Lung (tissue), 12 donors: ENCODE measurements around the gene KMT2C. TPM values are rescaled to one million over a fixed set of nuclear protein-coding genes. Genes with fewer than 3 reads are reported as not detected.

Experiments used
- ATAC-seq: fragments of 200-7000 bp; cut with Tn5 transposase; one replicate; pipeline ENCODE4 v1.9.1; 2020; ENCODE audit warnings: moderate number of reproducible peaks; ENCODE audit not compliant: insufficient read depth, low FRiP score
- DNase-seq, 3 donors: peaks; one replicate each; pipeline ENCODE4 v3.0.0-alpha.2; 2013 to 2017
- H3K27ac ChIP-seq, 2 donors: one replicate each; pipeline ENCODE4 v1.5.1; 2013; ENCODE audit warnings: mild to moderate bottlenecking in 2 of 2, moderate library complexity in 2 of 2, control low read depth in 1 of 2, inconsistent platforms in 1 of 2, low read depth in 1 of 2, low read length in 1 of 2
- H3K27me3 ChIP-seq, 3 donors: one replicate each; pipeline ENCODE4 v1.5.1; 2013; ENCODE audit warnings: low read length in 2 of 3; ENCODE audit not compliant: control insufficient read depth in 3 of 3, insufficient read depth in 3 of 3
- H3K36me3 ChIP-seq, 4 donors: one replicate each; pipeline ENCODE4 v1.5.1; 2013; ENCODE audit warnings: low read length in 4 of 4, mild to moderate bottlenecking in 1 of 4, moderate library complexity in 1 of 4; ENCODE audit not compliant: control insufficient read depth in 4 of 4, insufficient read depth in 4 of 4
- H3K4me1 ChIP-seq, 5 donors: one replicate each; pipeline ENCODE4 v1.5.1; 2013; ENCODE audit warnings: low read length in 5 of 5, mild to moderate bottlenecking in 2 of 5, moderate library complexity in 1 of 5; ENCODE audit not compliant: control insufficient read depth in 5 of 5, insufficient read depth in 5 of 5
- H3K4me3 ChIP-seq: one replicate; pipeline ENCODE4 v1.5.1; 2013; ENCODE audit warnings: mild to moderate bottlenecking, control low read depth, moderate library complexity
- H3K9ac ChIP-seq, 2 donors: one replicate each; pipeline ENCODE4 v1.5.1; 2013; ENCODE audit warnings: low read length in 2 of 2, control low read depth in 1 of 2; ENCODE audit not compliant: insufficient read depth in 1 of 2
- H3K9me3 ChIP-seq, 4 donors: one replicate each; pipeline ENCODE4 v1.5.1; 2013; ENCODE audit warnings: low read length in 3 of 4, mild to moderate bottlenecking in 1 of 4, moderate library complexity in 1 of 4; ENCODE audit not compliant: control insufficient read depth in 4 of 4, insufficient read depth in 3 of 4
- CTCF ChIP-seq: IDR thresholded peaks from 2 replicates; pipeline ENCODE4 v1.5.1; 2012; ENCODE audit warnings: mild to moderate bottlenecking; ENCODE audit errors: control extremely low read depth, extremely low read depth
- WGBS, 2 donors: extraction: QIAGEN DNeasy Blood & Tissue Kit; methylation state at CpG; one replicate each; pipeline ENCODE4 v1.1.7; 2013; 5-methylcytosine and 5-hydroxymethylcytosine counted together
- polyA plus RNA-seq, 2 donors: library from polyadenylated mRNA; stranded (reverse); fragments of 200-250 nt; gene quantifications; one replicate each; pipeline ENCODE4 v1.2.1, GENCODE V29; 2013
- total RNA-seq, 2 donors: library from RNA; depleted of rRNA in 1 of 2; stranded (reverse); fragments of >200 nt in 1 of 2; gene quantifications; one replicate each; pipeline ENCODE4 v1.2.1, GENCODE V29; 2014 to 2021
- donor health status: control.
- donor health status: control.
- donor health status: Bipolar disorder and iron deficiency.
- donor health status: healthy.
- donor health status: DM: yes; HTN: yes; CAD: no.

The KMT2C gene
- total and polyA plus RNA-seq, 4 donors, result 10.2 to 115 (median 52.3) TPM

- 70 to 71% methylated on average over 5 of the region's 5 CpGs for WGBS, 2 donors
- Histone ChIP-seq H3K27me3 (no peaks in the 10 kb centered on the region), H3K9ac (no peak overlapping the region), H3K36me3 (peaks cover 28 to 55% (median 42%) of the 10 kb centered on the region in 4 donors), H3K9me3 (peaks cover 0 to 1% (median 0%) of the 10 kb centered on the region in 4 donors), H3K27ac (no peak overlapping the region), H3K4me3 (no peak overlapping the region), H3K4me1 (no peaks in the 10 kb centered on the region)
- no peak for TF ChIP-seq CTCF
- ATAC-seq (no peak), DNase-seq (no peak)
Observed at GRCh38 chr7:152142976-152143595, 292.7 kb downstream of the KMT2C start.

- H3K4me3 ChIP-seq, result no peak overlapping the region
- 95 to 97% methylated on average over 2 of the region's 2 CpGs for WGBS, 2 donors
- peaks cover 33 to 50% (median 39%) of the 10 kb centered on the region in 4 donors for H3K36me3 ChIP-seq
- peaks cover 0 to 5% (median 0%) of the 10 kb centered on the region in 5 donors for H3K4me1 ChIP-seq
- no peak for TF ChIP-seq CTCF
- ATAC-seq (no peak), DNase-seq (no peak)
- no peaks in the 10 kb centered on the region for H3K27me3 ChIP-seq
- H3K9me3 ChIP-seq, result peaks cover 0 to 1% (median 0%) of the 10 kb centered on the region in 4 donors
- no peak overlapping the region for H3K27ac ChIP-seq
- no peak overlapping the region for H3K9ac ChIP-seq
Observed at GRCh38 chr7:152140560-152140959, 295.2 kb downstream of the KMT2C start.

- 96 to 98% methylated on average over 4 of the region's 4 CpGs for WGBS, 2 donors
- no peaks in the 10 kb centered on the region for H3K27me3 ChIP-seq
Observed at GRCh38 chr7:152140067-152140466, 295.7 kb downstream of the KMT2C start.

More at GRCh38 chr7:152140067-152140466, 295.7 kb downstream of the KMT2C start:
- H3K27ac ChIP-seq, result no peak overlapping the region
- H3K4me3 ChIP-seq, result no peak overlapping the region
- no peak for TF ChIP-seq CTCF
- peaks cover 0 to 5% (median 0%) of the 10 kb centered on the region in 5 donors for H3K4me1 ChIP-seq
- peaks cover 0 to 1% (median 0%) of the 10 kb centered on the region in 4 donors for H3K9me3 ChIP-seq
- no peak for ATAC-seq
- DNase-seq, result no peak
- no peak overlapping the region for H3K9ac ChIP-seq
- peaks cover 33 to 49% (median 38%) of the 10 kb centered on the region in 4 donors for H3K36me3 ChIP-seq
